HCT116 (cell line): ENCODE results near the gene CSNK1G1. TPM values are rescaled to one million over a fixed set of nuclear protein-coding genes. Genes with fewer than 3 reads are reported as not detected.

ENCODE experiments used
- ATAC-seq: fragments of 200-7000 bp; cut with Tn5 transposase; 2 replicates; pipeline ENCODE4 v1.9.1; 2020; ENCODE audit warnings: mild to moderate bottlenecking, moderate library complexity
- BruUV-seq: library from RNA; stranded (reverse); fragments of 400-500 nt; replicated peaks from 2 replicates; lab custom pipeline; 2021; lab: Mats Ljungman, UMichigan
- CTCF ChIA-PET: fragments of 300-600 bp; sonication (Branson Sonifier 250); formaldehyde crosslinking; loops from one replicate; lab custom pipeline; 2021; ENCODE audit warnings: antibody characterized with exemption; lab: Charles Lee
- POLR2A ChIA-PET: fragments of 300-600, 350-600 bp; sonication (Branson Sonifier 250); formaldehyde crosslinking; loops from one replicate; lab custom pipeline; 2021; ENCODE audit warnings: antibody characterized with exemption; lab: Charles Lee
- RAD21 ChIA-PET, 2 experiments: fragments of 300-600 bp; sonication (Branson Sonifier 250); formaldehyde crosslinking; loops; one replicate each; lab custom pipeline; 2023; ENCODE audit warnings: low total read pairs in 2 of 2; ENCODE audit not compliant: uncharacterized antibody in 2 of 2, unreplicated experiment in 2 of 2, low non-redundant PET in 1 of 2; lab: Charles Lee
- DNase-seq: peaks from one replicate; pipeline ENCODE4 v3.0.0-alpha.2; 2010; ENCODE audit warnings: low read depth, low spot score
- H2AFZ ChIP-seq: fragments of 200-600 bp; shearing (Covaris generic), sonication (generic); 2 replicates; pipeline ENCODE4 v1.6.1; 2017; ENCODE audit warnings: low read depth, mixed run types, mixed read lengths, antibody characterized with exemption, low read length; ENCODE audit not compliant: poor library complexity, severe bottlenecking
- H3K27ac ChIP-seq: 2 replicates; pipeline ENCODE4 v1.5.1; 2012; ENCODE audit warnings: low read depth, low read length
- H3K27me3 ChIP-seq: fragments of 200-600 bp; sonication (generic); 2 replicates; pipeline ENCODE4 v1.6.1; 2016; ENCODE audit warnings: mixed run types, low read length, mixed read lengths; ENCODE audit not compliant: insufficient read depth
- H3K36me3 ChIP-seq, 2 experiments: fragments of 200-500 bp in 1 of 2; fragments of 200-600 bp in 1 of 2; sonication (Bioruptor generic) in 1 of 2; sonication (generic) in 1 of 2; 2 replicates each; pipeline versions ENCODE4 v1.5.1 to v1.6.1; 2014 to 2016; ENCODE audit warnings: low read length in 2 of 2, inconsistent platforms in 1 of 2, mixed read lengths in 1 of 2, mixed run types in 1 of 2; ENCODE audit not compliant: insufficient read depth in 2 of 2, control insufficient read depth in 1 of 2
- H3K4me1 ChIP-seq, 2 experiments: fragments of 200-600 bp in 1 of 2; sonication (generic) in 1 of 2; 2 replicates each; pipeline versions ENCODE4 v1.5.1 to v1.6.1; 2012 to 2017; ENCODE audit warnings: low read length in 2 of 2, inconsistent platforms in 1 of 2, mild to moderate bottlenecking in 1 of 2, mixed read lengths in 1 of 2, mixed run types in 1 of 2, moderate library complexity in 1 of 2; ENCODE audit not compliant: insufficient read depth in 2 of 2, control insufficient read depth in 1 of 2
- H3K4me2 ChIP-seq: fragments of 200-600 bp; sonication (generic); 2 replicates; pipeline ENCODE4 v1.6.1; 2017; ENCODE audit warnings: mixed run types, low read length, mixed read lengths
- H3K4me3 ChIP-seq, 2 experiments: fragments of 200-600 bp in 1 of 2; sonication (generic) in 1 of 2; replicated peaks in 1 of 2; 2 replicates each; pipeline ENCODE4 v1.5.1; 2011 to 2016; ENCODE audit warnings: low read length in 2 of 2, control low read depth in 1 of 2, low read depth in 1 of 2, mild to moderate bottlenecking in 1 of 2, mixed read lengths in 1 of 2, mixed run types in 1 of 2
- H3K79me2 ChIP-seq: fragments of 200-600 bp; sonication (generic); 2 replicates; pipeline ENCODE4 v1.6.1; 2017; ENCODE audit warnings: mild to moderate bottlenecking, mixed run types, low read length, moderate library complexity, mixed read lengths; ENCODE audit not compliant: insufficient read depth
- H3K9ac ChIP-seq: fragments of 200-600 bp; sonication (generic); 2 replicates; pipeline ENCODE4 v1.6.1; 2016; ENCODE audit warnings: low read length, mixed read lengths
- H3K9me2 ChIP-seq: fragments of 200-600 bp; sonication (generic), shearing (Covaris generic); 2 replicates; pipeline ENCODE4 v1.6.1; 2017; ENCODE audit warnings: mixed run types, mild to moderate bottlenecking, moderate library complexity; ENCODE audit not compliant: insufficient read depth
- H3K9me3 ChIP-seq, 2 experiments: fragments of 200-500 bp in 1 of 2; fragments of 200-600 bp in 1 of 2; sonication (Bioruptor generic) in 1 of 2; sonication (generic) in 1 of 2; 2 replicates each; pipeline ENCODE4 v1.6.1; 2014 to 2017; ENCODE audit warnings: low read length in 2 of 2, mixed read lengths in 2 of 2, inconsistent platforms in 1 of 2, low read depth in 1 of 2, mild to moderate bottlenecking in 1 of 2, mixed run types in 1 of 2, moderate library complexity in 1 of 2; ENCODE audit not compliant: control insufficient read depth in 1 of 2, insufficient read depth in 1 of 2
- H4K20me1 ChIP-seq: fragments of 200-600 bp; sonication (generic), shearing (Covaris generic); 2 replicates; pipeline ENCODE4 v1.6.1; 2017; ENCODE audit warnings: mixed run types, mild to moderate bottlenecking, moderate library complexity; ENCODE audit not compliant: insufficient read depth
- ATF3 ChIP-seq: IDR thresholded peaks from 2 replicates; pipeline ENCODE4 v1.6.1; 2012
- CBX3 ChIP-seq: IDR thresholded peaks from 2 replicates; pipeline ENCODE4 v1.6.1; 2012; ENCODE audit warnings: low read depth
- EGR1 ChIP-seq: IDR thresholded peaks from 2 replicates; pipeline ENCODE4 v1.6.1; 2012; ENCODE audit warnings: low read depth
- EZH2 ChIP-seq: fragments of 200-600 bp; sonication (generic); IDR thresholded peaks from 2 replicates; pipeline ENCODE4 v1.6.1; 2017; ENCODE audit warnings: antibody characterized with exemption, mixed run types
- EZH2phosphoT487 ChIP-seq: fragments of 200-600 bp; IDR thresholded peaks from 2 replicates; pipeline ENCODE4 v1.6.1; 2018; ENCODE audit warnings: antibody characterized with exemption, borderline replicate concordance
- JUND ChIP-seq: IDR thresholded peaks from 2 replicates; pipeline ENCODE4 v1.6.1; 2012
- POLR2AphosphoS5 ChIP-seq: IDR thresholded peaks from 2 replicates; pipeline ENCODE4 v1.6.1; 2011; ENCODE audit warnings: mild to moderate bottlenecking, low read depth, low read length, moderate library complexity
- RAD21 ChIP-seq: IDR thresholded peaks from 2 replicates; pipeline ENCODE4 v1.6.1; 2012; ENCODE audit warnings: low read depth, mild to moderate bottlenecking
- SRF ChIP-seq: IDR thresholded peaks from 2 replicates; pipeline ENCODE4 v1.6.1; 2012; ENCODE audit warnings: low read depth
- TCF7L2 ChIP-seq: IDR thresholded peaks from 2 replicates; pipeline ENCODE4 v1.7.0; 2011; ENCODE audit warnings: borderline replicate concordance, inconsistent platforms; ENCODE audit not compliant: insufficient read depth, insufficient read length; ENCODE audit errors: extremely low read depth
- ZFX ChIP-seq: fragments of 450-650 bp; IDR thresholded peaks from 2 replicates; pipeline ENCODE4 v1.6.1; 2017
- ZNF274 ChIP-seq: fragments of 200-500 bp; sonication (Bioruptor generic); IDR thresholded peaks from 2 replicates; pipeline ENCODE4 v1.6.1; 2014; ENCODE audit warnings: mild to moderate bottlenecking, low read depth, low read length, inconsistent platforms
- intact Hi-C: fragments of 100-400 bp; cut with micrococcal nuclease; formaldehyde crosslinking; loops from 2 replicates; pipeline ENCODE4 v1.10.0; 2022
- total RNA-seq: library from RNA; stranded (reverse); gene quantifications from one replicate; pipeline ENCODE4 v1.2.1, GENCODE V29; 2021; ENCODE audit not compliant: unreplicated experiment
- TF ChIP-seq, protein P1 (sequence below): IDR thresholded peaks from 2 replicates; pipeline ENCODE4 v1.6.1; 2012; ENCODE audit warnings: low read depth
- TF ChIP-seq, protein P2 (sequence below): IDR thresholded peaks from 2 replicates; pipeline ENCODE4 v1.6.1; 2011; ENCODE audit warnings: mild to moderate bottlenecking, low read length, moderate library complexity; ENCODE audit not compliant: insufficient replicate concordance; ENCODE audit errors: extremely low read depth

The CSNK1G1 gene
- total RNA-seq, 1 experiment from 2014 or later, result 21.1 TPM

DNA sequence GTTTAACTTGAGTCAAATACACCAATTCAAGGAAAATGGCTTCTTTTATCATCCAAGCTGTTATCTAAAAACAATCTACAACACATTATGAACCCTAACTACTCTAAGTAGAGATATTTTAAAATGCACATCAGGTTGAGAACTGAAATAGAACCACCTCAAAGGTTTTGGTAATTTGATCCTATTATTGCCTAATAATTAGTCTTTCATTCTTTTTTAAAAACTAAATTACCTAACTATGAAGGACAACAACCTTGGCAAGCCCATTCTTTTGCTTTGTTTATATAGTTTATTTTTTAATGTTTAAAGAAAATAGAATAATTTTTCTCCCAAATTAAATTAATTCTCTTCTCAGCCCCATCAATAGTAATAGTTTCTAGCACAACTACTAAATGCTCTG is 132.1 kb downstream of the CSNK1G1 start:
- CTCF ChIA-PET, result no interaction called here

DNA sequence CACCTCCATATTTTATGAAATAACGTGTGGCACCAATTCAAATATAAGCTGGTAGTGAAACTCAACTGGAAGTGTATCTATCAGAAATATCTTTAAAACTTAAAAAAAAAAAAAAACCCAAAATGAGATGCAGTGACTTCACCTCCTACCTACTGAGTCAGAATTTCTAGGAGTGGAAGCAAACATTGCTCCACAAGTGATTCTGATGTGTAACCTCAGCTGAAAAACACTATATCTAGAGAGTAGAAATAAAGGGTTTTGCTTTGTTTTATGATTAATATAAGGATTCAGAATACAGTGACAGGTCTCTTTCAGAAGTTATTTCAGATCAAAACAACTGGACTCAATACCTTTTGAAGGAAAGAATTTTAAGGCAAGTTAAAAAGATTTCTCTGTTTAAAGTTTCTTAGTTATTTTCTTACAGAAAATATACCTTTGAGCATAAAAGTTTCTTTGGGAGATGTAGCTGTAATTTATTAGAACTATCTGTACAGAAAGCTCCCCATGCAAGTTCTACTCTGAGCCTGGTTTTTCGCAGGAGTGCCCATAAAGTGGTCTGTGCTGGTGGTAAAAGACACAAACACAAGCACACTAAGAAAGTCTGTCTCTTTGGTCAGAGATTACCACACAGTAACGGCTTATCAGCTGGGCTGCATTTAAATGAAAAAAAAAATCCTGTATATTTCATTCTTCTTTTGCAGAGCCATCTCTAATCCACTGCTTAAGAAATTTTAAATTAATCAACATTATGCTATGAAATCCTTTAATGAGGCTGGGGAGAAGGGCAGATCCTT is 133.2 kb downstream of the CSNK1G1 start:
- Histone ChIP-seq H3K9ac (no peak overlapping the region), H3K9me2 (no peaks in the 10 kb centered on the region), H3K36me3 (no peaks in the 10 kb centered on the region), H3K4me3 (no peak overlapping the region), H2AFZ (no peak overlapping the region), H3K9me3 (no peaks in the 10 kb centered on the region), H3K4me1 (no peaks in the 10 kb centered on the region), H3K27ac (no peak overlapping the region), H3K27me3 (no peaks in the 10 kb centered on the region), H3K4me2 (no peak overlapping the region), H3K79me2 (peaks cover 9% of the 10 kb centered on the region; the same call in 1 of the 2 replicates), H4K20me1 (no peaks in the 10 kb centered on the region)
- DNase-seq, result no peak
- TF ChIP-seq, protein P1, sequence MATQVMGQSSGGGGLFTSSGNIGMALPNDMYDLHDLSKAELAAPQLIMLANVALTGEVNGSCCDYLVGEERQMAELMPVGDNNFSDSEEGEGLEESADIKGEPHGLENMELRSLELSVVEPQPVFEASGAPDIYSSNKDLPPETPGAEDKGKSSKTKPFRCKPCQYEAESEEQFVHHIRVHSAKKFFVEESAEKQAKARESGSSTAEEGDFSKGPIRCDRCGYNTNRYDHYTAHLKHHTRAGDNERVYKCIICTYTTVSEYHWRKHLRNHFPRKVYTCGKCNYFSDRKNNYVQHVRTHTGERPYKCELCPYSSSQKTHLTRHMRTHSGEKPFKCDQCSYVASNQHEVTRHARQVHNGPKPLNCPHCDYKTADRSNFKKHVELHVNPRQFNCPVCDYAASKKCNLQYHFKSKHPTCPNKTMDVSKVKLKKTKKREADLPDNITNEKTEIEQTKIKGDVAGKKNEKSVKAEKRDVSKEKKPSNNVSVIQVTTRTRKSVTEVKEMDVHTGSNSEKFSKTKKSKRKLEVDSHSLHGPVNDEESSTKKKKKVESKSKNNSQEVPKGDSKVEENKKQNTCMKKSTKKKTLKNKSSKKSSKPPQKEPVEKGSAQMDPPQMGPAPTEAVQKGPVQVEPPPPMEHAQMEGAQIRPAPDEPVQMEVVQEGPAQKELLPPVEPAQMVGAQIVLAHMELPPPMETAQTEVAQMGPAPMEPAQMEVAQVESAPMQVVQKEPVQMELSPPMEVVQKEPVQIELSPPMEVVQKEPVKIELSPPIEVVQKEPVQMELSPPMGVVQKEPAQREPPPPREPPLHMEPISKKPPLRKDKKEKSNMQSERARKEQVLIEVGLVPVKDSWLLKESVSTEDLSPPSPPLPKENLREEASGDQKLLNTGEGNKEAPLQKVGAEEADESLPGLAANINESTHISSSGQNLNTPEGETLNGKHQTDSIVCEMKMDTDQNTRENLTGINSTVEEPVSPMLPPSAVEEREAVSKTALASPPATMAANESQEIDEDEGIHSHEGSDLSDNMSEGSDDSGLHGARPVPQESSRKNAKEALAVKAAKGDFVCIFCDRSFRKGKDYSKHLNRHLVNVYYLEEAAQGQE, result no peak
- no peak for TF ChIP-seq TCF7L2
- no peak for TF ChIP-seq EGR1
- TF ChIP-seq ATF3, result no peak
- TF ChIP-seq EZH2phosphoT487, result no peak
- TF ChIP-seq, protein P2, sequence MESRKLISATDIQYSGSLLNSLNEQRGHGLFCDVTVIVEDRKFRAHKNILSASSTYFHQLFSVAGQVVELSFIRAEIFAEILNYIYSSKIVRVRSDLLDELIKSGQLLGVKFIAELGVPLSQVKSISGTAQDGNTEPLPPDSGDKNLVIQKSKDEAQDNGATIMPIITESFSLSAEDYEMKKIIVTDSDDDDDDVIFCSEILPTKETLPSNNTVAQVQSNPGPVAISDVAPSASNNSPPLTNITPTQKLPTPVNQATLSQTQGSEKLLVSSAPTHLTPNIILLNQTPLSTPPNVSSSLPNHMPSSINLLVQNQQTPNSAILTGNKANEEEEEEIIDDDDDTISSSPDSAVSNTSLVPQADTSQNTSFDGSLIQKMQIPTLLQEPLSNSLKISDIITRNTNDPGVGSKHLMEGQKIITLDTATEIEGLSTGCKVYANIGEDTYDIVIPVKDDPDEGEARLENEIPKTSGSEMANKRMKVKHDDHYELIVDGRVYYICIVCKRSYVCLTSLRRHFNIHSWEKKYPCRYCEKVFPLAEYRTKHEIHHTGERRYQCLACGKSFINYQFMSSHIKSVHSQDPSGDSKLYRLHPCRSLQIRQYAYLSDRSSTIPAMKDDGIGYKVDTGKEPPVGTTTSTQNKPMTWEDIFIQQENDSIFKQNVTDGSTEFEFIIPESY, result no peak
- TF ChIP-seq SRF, result no peak
- TF ChIP-seq POLR2AphosphoS5, result no peak
- TF ChIP-seq JUND, result no peak
- TF ChIP-seq ZNF274, result no peak
- CTCF ChIA-PET, result interaction anchor here (0.7 kb wide), 1 partner anchor 13 kb away, joined by 3 read pairs; no protein-coding TSS in a partner anchor
- BruUV-seq, result no TSS peak
- RAD21 ChIA-PET, result interaction anchor here in 1 of 2 experiments (0.7 kb wide), 1 partner anchor 9 kb away, joined by 6 read pairs; no protein-coding TSS in a partner anchor
- intact Hi-C loops, result no loop called here
- no peak for ATAC-seq
- POLR2A ChIA-PET, result no interaction called here

More for the DNA sequence above, 132.1 kb downstream of the CSNK1G1 start:
- TF ChIP-seq CBX3 (no peak), EGR1 (no peak), EZH2phosphoT487 (no peak), EZH2 (no peak), JUND (no peak), ZFX (no peak), RAD21 (no peak), ZNF274 (no peak)
- no peaks in the 10 kb centered on the region for H3K4me1 ChIP-seq
- H3K9me2 ChIP-seq, result no peaks in the 10 kb centered on the region
- H3K9me3 ChIP-seq, result no peaks in the 10 kb centered on the region
- no TSS peak for BruUV-seq
- POLR2A ChIA-PET, result no interaction called here
- no peak overlapping the region for H3K4me3 ChIP-seq
- intact Hi-C loops, result no loop called here
- RAD21 ChIA-PET, result no interaction called here
- peaks cover 9% of the 10 kb centered on the region; the same call in 1 of the 2 replicates for H3K79me2 ChIP-seq
- no peak overlapping the region for H2AFZ ChIP-seq
- H3K9ac ChIP-seq, result no peak overlapping the region
- H4K20me1 ChIP-seq, result no peaks in the 10 kb centered on the region
- no peak overlapping the region for H3K27ac ChIP-seq
- ATAC-seq, result no peak
- no peak for DNase-seq
- H3K27me3 ChIP-seq, result no peaks in the 10 kb centered on the region
- no peak overlapping the region for H3K4me2 ChIP-seq
- no peaks in the 10 kb centered on the region for H3K36me3 ChIP-seq
